Stimulated activated CD8-positive, alpha-beta memory T cell treated with anti-CD3 and anti-CD28 coated beads, Interleukin-12 subunit alpha, Interleukin-12 subunit beta, amount 100 ng/mL, for 1 hour (primary cell): ENCODE results near the gene ANO2.
"Not testable (repeated sequence)": the region's sequence is repeated elsewhere in the genome, so short reads cannot be mapped to it uniquely, and the experiment has no call there.

Experiments used
- DNase-seq: peaks from one replicate; pipeline ENCODE4 v3.0.0-alpha.2; 2020; ENCODE audit warnings: low read depth

The ANO2 gene

GRCh38 chr12:5818877-5819276 lies 126.2 kb downstream of the ANO2 start:
- not testable (repeated sequence) for DNase-seq

- no peak for DNase-seq
Observed at GRCh38 chr12:5817246-5817645, 127.8 kb downstream of the ANO2 start.

GRCh38 chr12:5809586-5809985 lies 135.5 kb downstream of the ANO2 start:
- no peak for DNase-seq

- DNase-seq = no peak
Observed at GRCh38 chr12:5808981-5809380, 136.1 kb downstream of the ANO2 start.

GRCh38 chr12:5807514-5808219 lies 137.4 kb downstream of the ANO2 start:
- no peak for DNase-seq

GRCh38 chr12:5807090-5807414 lies 138.0 kb downstream of the ANO2 start:
- no peak for DNase-seq

- DNase-seq = no peak
Observed at GRCh38 chr12:5806371-5807089, 138.5 kb downstream of the ANO2 start.

GRCh38 chr12:5803532-5803931 lies 141.5 kb downstream of the ANO2 start:
- no peak for DNase-seq

- no peak for DNase-seq
Observed at GRCh38 chr12:5798242-5799015, 146.6 kb downstream of the ANO2 start.

GRCh38 chr12:5797661-5798060 lies 147.4 kb downstream of the ANO2 start:
- DNase-seq = no peak

GRCh38 chr12:5796959-5797225 lies 148.2 kb downstream of the ANO2 start:
- no peak for DNase-seq

GRCh38 chr12:5796171-5796958 lies 148.7 kb downstream of the ANO2 start:
- DNase-seq = no peak

- no peak for DNase-seq
Observed at GRCh38 chr12:5794156-5794555, 150.9 kb downstream of the ANO2 start.

- DNase-seq = no peak
Observed at GRCh38 chr12:5792343-5792742, 152.7 kb downstream of the ANO2 start.

GRCh38 chr12:5789469-5789968 lies 155.5 kb downstream of the ANO2 start:
- DNase-seq = no peak

- no peak for DNase-seq
Observed at GRCh38 chr12:5787828-5788227, 157.2 kb downstream of the ANO2 start.

GRCh38 chr12:5785601-5786000 lies 159.5 kb downstream of the ANO2 start:
- no peak for DNase-seq

- DNase-seq = no peak
Observed at GRCh38 chr12:5784462-5785130, 160.5 kb downstream of the ANO2 start.

GRCh38 chr12:5783289-5783920 lies 161.7 kb downstream of the ANO2 start:
- DNase-seq = no peak

GRCh38 chr12:5780536-5780935 lies 164.5 kb downstream of the ANO2 start:
- no peak for DNase-seq

- no peak for DNase-seq
Observed at GRCh38 chr12:5779401-5779800, 165.7 kb downstream of the ANO2 start.
